DOHH2 (cell line): ENCODE data around the gene HDAC4.

ENCODE experiments used
- H3F3A ChIP-seq: fragments of 200-600 bp; sonication (generic), shearing (Covaris generic); 2 replicates; pipeline ENCODE4 v1.6.0; 2016; ENCODE audit warnings: antibody characterized with exemption, mild to moderate bottlenecking; ENCODE audit not compliant: control insufficient read depth, insufficient read depth
- H3K27ac ChIP-seq: fragments of 200-600 bp; sonication (generic); 2 replicates; pipeline ENCODE4 v1.5.1; 2014; ENCODE audit warnings: low read depth, mild to moderate bottlenecking, low read length, moderate library complexity
- H3K27me3 ChIP-seq: fragments of 200-600 bp; sonication (generic); 2 replicates; pipeline ENCODE4 v1.6.1; 2014; ENCODE audit warnings: mild to moderate bottlenecking, low read length, mixed read lengths; ENCODE audit not compliant: control insufficient read depth
- H3K36me3 ChIP-seq: fragments of 200-600 bp; sonication (generic); 2 replicates; pipeline ENCODE4 v1.6.1; 2014; ENCODE audit warnings: mild to moderate bottlenecking, low read length, moderate library complexity, mixed read lengths; ENCODE audit not compliant: control insufficient read depth
- H3K4me1 ChIP-seq: fragments of 200-600 bp; sonication (generic); 2 replicates; pipeline ENCODE4 v1.6.1; 2014; ENCODE audit warnings: mild to moderate bottlenecking, low read length, mixed read lengths; ENCODE audit not compliant: control insufficient read depth
- H3K4me2 ChIP-seq: fragments of 200-600 bp; sonication (generic); 2 replicates; pipeline ENCODE4 v1.6.0; 2014; ENCODE audit warnings: mild to moderate bottlenecking, low read length, moderate library complexity
- H3K4me3 ChIP-seq: fragments of 200-600 bp; sonication (generic); 2 replicates; pipeline ENCODE4 v1.5.1; 2014; ENCODE audit warnings: mild to moderate bottlenecking, low read length, mixed read lengths
- H3K79me2 ChIP-seq: fragments of 200-600 bp; sonication (generic); 2 replicates; pipeline ENCODE4 v1.6.1; 2014; ENCODE audit warnings: mild to moderate bottlenecking, low read length, mixed read lengths; ENCODE audit not compliant: control insufficient read depth
- H3K9me2 ChIP-seq: fragments of 200-600 bp; sonication (generic); replicated peaks from 2 replicates; pipeline ENCODE4 v1.6.1; 2014; ENCODE audit warnings: mild to moderate bottlenecking, low read length, mixed read lengths; ENCODE audit not compliant: control insufficient read depth
- H3K9me3 ChIP-seq: fragments of 200-600 bp; sonication (generic); 2 replicates; pipeline ENCODE4 v1.6.1; 2014; ENCODE audit warnings: antibody characterized with exemption, low read length, mixed read lengths; ENCODE audit not compliant: control insufficient read depth, insufficient read depth
- H4K20me1 ChIP-seq: fragments of 200-600 bp; sonication (generic); 2 replicates; pipeline ENCODE4 v1.6.0; 2014; ENCODE audit warnings: low read depth, mild to moderate bottlenecking, antibody characterized with exemption, low read length, moderate library complexity; ENCODE audit not compliant: control insufficient read depth, insufficient read depth
- EZH2phosphoT487 ChIP-seq: fragments of 200-600 bp; sonication (generic); IDR thresholded peaks from 2 replicates; pipeline ENCODE4 v1.6.1; 2017; ENCODE audit warnings: borderline replicate concordance, mild to moderate bottlenecking, antibody characterized with exemption, low read length, moderate library complexity, mixed read lengths
- TF ChIP-seq, protein P1 (sequence below): fragments of 200-600 bp; sonication (generic); IDR thresholded peaks from one replicate; pipeline ENCODE4 v1.5.1; 2014; ENCODE audit warnings: antibody characterized with exemption, mild to moderate bottlenecking, low read depth, low read length; ENCODE audit not compliant: poor library complexity, severe bottlenecking

HDAC4 gene

DNA sequence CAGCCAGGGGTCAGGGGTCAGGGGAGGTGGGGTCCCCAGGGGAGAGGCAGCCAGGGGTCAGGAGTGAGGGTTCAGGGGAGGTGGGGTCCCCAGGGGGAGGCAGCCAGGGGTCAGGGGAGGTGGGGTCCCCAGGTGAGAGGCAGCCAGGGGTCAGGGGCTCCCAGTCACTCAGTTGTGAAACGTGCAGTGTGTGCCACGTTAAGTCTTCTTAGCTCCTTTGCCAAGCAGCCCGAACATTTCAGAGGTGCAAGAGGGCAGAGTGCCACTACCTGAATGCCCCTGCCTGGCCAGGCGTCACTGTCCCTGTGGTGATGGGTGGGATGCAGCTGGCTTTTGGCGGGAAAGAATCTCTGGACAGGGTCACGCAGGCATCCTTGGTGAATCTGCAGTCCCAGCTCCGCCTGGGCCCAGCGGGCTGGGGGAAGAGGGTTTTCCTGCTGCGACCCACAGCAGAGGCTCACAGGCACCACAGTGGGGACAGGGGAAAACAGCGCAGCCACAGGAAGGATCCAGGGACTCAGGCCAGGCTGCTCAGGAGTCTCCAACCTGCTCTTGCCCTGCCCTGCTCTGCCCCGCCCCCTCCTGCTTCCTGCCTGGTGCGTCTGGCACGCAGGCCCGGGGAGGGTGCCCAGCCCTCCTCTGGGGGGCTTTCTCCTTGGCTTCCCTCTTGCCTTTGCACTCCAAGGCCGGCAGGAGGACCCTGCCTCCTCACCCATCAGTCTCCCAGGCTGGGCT, 364.7 kb downstream of the HDAC4 start:
- Histone ChIP-seq H3K36me3 (no peaks in the 10 kb centered on the region), H4K20me1 (no peaks in the 10 kb centered on the region), H3K4me3 (no peak overlapping the region), H3K4me2 (no peak overlapping the region), H3K27me3 (no peaks in the 10 kb centered on the region), H3K79me2 (no peaks in the 10 kb centered on the region), H3K9me3 (no peaks in the 10 kb centered on the region), H3K9me2 (no peaks in the 10 kb centered on the region), H3K27ac (no peak overlapping the region), H3K4me1 (no peaks in the 10 kb centered on the region), H3F3A (no peaks in the 10 kb centered on the region)
- TF ChIP-seq, protein P1, sequence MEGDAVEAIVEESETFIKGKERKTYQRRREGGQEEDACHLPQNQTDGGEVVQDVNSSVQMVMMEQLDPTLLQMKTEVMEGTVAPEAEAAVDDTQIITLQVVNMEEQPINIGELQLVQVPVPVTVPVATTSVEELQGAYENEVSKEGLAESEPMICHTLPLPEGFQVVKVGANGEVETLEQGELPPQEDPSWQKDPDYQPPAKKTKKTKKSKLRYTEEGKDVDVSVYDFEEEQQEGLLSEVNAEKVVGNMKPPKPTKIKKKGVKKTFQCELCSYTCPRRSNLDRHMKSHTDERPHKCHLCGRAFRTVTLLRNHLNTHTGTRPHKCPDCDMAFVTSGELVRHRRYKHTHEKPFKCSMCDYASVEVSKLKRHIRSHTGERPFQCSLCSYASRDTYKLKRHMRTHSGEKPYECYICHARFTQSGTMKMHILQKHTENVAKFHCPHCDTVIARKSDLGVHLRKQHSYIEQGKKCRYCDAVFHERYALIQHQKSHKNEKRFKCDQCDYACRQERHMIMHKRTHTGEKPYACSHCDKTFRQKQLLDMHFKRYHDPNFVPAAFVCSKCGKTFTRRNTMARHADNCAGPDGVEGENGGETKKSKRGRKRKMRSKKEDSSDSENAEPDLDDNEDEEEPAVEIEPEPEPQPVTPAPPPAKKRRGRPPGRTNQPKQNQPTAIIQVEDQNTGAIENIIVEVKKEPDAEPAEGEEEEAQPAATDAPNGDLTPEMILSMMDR, result no peak
- no peak for TF ChIP-seq EZH2phosphoT487

GRCh38 chr2:239035361-239035814, 365.4 kb downstream of the HDAC4 start:
- H3K79me2 ChIP-seq, result no peaks in the 10 kb centered on the region
- H3K4me1 ChIP-seq, result no peaks in the 10 kb centered on the region
- H3K36me3 ChIP-seq, result no peaks in the 10 kb centered on the region
- H4K20me1 ChIP-seq, result no peaks in the 10 kb centered on the region
- TF ChIP-seq, protein P1, result peak; percentile 62
- no peak for TF ChIP-seq EZH2phosphoT487
- H3K9me2 ChIP-seq, result no peaks in the 10 kb centered on the region
- no peaks in the 10 kb centered on the region for H3F3A ChIP-seq
- H3K4me3 ChIP-seq, result no peak overlapping the region
- no peaks in the 10 kb centered on the region for H3K9me3 ChIP-seq
- no peaks in the 10 kb centered on the region for H3K27me3 ChIP-seq
- H3K27ac ChIP-seq, result no peak overlapping the region
- no peak overlapping the region for H3K4me2 ChIP-seq

DNA sequence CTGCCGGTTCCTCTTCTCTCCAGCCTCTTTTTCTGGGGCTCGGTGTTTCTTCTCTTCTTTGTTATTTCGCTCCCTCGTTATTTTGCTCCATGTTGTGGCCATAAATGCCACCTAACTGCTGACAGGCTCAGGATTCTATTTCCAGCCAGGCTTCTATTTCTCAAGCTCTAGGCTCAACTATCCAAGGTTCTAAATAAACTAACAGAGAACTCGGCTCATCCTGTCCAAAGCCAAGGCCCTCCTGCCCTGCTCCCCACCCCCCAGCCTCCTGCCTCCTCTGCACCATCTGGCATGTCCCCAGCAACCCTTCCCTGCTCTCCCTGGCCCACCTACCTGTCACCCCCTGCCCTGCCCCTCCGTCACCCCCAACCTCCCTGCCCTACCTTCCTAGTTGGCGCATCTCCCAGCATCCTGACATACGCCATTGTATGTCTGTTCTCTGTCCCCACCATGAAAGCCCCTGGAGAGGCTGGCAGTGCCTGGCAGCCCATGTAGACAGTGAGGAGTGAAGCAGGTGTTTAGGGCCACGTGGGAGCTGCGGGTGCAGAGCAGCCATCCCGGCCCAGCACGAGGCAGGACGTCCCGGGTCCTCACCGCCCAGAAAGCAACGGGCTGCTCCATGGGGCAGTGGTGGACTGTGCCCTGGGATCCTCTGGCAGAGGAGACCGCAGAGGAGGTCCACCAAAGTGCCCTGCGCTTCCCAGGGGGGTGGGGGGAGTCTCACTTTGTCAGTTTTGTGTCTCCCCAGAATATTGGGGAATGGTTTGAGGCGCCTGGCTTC, 366.1 kb downstream of the HDAC4 start:
- Histone ChIP-seq H3K27me3 (no peaks in the 10 kb centered on the region), H3K4me2 (no peak overlapping the region), H3K36me3 (no peaks in the 10 kb centered on the region), H3F3A (no peaks in the 10 kb centered on the region), H3K9me2 (no peaks in the 10 kb centered on the region), H3K79me2 (no peaks in the 10 kb centered on the region), H3K4me1 (no peaks in the 10 kb centered on the region), H3K27ac (no peak overlapping the region), H4K20me1 (no peaks in the 10 kb centered on the region), H3K4me3 (no peak overlapping the region), H3K9me3 (no peaks in the 10 kb centered on the region)
- TF ChIP-seq EZH2phosphoT487, result no peak
- TF ChIP-seq, protein P1, result no peak
